NCI-H2107 treated with DMSO at 0.1 percent for 48 hours (cell line): ENCODE measurements around the gene ANKRD40CL.

Source experiments
- DNase-seq: peaks from one replicate; lab custom pipeline; 2025; ENCODE audit not compliant: unreplicated experiment; lab: John Stamatoyannopoulos, UW

ANKRD40CL gene

GRCh38 chr17:50790618-50791017 is 23.3 kb upstream of the ANKRD40CL start:
- no peak for DNase-seq

GRCh38 chr17:50787106-50787505 is 19.8 kb upstream of the ANKRD40CL start:
- DNase-seq: no peak

DNA sequence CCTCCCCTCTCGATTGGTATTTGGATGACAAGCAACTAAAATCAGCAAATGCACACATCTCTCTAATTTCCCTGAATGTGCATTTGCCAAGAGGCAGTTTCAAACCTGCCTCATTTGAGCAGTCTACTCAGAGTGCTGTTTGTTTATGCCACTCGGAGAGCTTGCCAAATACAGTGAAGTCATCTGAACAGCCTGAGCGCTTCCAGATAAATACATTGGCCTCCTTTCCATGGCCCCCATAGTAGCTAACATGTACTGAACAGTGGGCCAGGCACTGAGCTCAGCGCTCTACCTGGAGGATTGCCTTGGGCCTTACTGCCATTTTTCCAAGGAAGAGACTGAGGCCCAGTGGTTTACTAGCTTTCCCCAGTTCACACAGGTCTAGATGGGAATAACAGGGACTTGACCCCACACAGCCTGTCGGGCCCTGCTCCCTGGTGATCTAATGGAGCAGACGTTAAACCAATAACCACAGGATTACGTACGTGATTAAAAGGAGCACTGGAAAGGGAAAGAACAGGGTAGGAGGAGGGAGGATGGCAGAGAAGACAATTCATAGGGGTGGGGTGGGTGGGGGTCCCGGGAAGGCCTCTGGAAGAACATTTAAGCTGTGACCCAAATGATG is 18.7 kb upstream of the ANKRD40CL start:
- DNase-seq: no peak

DNA sequence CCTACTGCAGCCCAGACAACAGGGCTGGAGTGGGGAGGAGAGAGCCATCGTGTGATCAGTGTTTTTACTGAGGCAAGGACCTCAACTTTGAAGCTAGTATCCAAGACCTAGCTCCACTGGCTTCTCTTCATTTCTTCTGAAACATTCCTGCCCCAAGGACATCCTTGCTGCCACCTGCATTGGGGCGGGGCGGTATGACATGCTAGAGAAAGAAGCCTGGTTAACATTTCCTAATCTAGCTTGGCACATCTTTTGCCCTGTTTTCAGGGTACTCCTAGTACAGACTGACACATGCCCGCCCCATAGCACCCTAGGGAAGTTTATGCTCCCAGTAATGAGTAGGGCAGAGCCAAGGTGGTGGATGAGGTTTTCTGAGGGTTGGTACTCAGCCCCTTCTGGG is 17.8 kb upstream of the ANKRD40CL start:
- DNase-seq: no peak

- DNase-seq: no peak
Measured at GRCh38 chr17:50783905-50784304, 16.6 kb upstream of the ANKRD40CL start.

DNA sequence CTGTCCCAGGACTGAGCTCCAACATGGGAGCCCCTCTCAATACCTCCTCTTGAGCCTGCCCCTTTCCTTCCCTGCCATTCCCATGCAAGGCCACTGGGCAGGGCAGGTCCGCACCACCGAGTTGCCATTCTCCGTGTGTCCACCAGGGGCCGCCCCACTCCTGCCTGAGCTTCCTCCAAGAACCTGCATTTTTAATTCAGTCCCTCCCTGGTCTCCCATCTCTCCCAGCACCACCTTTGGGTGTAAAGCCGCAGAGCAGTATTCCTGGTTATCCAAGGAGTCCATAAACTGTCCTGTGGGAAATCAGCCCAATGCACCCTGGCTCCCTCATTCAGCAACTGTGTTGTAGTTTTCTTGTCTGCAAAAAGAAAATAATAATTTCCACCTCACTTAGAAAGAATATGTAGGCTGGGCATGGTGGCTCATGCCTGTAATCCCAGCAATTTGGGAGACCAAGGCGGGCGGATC is 15.9 kb upstream of the ANKRD40CL start:
- peak; percentile 86 for DNase-seq

- DNase-seq: no peak
Measured at GRCh38 chr17:50781167-50781566, 13.8 kb upstream of the ANKRD40CL start.

DNA sequence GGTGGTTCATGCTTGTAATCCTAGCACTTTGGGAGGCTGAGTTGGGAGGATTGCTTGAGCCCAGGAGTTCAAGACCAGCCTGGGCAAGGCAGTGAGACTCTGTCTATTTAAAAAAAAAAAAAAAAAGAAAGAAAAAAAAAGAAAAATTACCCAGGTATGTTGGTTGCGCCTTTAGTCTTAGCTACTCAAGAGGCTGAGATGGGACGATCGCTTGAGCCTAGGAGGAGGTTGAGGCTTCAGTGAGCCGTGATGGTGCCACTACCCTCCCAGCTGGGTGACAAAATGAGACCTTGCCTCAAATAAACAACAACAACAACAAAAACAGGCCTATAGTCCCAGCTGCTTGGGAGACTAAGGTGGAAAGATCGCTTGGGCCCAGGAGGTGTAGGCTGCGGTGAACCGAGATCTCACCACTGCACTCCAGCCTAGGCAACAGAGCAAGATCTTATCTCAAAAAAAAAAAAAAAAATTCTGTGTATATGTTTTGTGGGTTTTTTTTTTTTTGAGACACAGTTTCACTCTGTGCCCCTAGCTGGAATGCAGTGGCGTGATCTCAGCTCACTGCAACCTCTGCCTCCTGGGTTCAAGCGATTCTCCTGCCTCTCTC is 12.5 kb upstream of the ANKRD40CL start:
- no peak for DNase-seq

DNA sequence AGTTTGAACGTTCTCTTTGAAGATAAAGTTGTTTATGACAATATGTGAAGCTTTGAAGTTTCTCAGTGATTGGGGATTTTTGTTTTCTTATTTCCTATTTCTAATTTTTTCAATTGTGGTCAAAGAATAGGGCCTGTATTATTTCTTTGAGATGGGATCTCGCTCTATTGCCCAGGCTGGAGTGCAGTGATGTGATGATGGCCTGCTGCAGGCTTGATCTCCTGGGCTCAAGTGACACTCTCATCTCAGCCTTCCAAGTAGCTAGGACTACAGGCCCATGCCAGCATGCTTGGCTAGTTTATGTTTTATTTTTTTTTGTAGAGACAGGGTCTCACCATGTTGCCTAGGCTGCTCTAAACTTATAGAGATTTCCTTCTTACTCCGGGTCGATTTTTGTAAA is 11.7 kb upstream of the ANKRD40CL start:
- no peak for DNase-seq

DNA sequence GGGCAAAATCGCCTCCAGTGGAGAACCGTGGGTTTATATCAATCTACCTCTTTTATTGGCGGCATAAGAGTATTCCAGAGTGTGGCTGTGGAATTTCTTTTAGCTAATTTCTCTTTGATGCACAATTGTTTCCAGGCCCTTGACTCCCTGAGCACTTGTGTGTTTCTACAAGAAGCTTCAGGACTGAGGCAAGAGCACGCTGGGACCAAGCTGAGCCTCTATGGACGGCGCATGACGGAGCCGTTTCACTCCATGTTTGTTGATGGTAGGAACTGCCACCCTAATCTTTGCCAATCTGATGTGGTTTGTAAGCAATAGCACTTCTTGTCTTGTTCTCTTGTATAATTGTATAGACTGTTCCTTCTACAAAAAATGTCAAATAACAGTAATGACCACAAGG is 11.2 kb upstream of the ANKRD40CL start:
- DNase-seq: no peak

DNA sequence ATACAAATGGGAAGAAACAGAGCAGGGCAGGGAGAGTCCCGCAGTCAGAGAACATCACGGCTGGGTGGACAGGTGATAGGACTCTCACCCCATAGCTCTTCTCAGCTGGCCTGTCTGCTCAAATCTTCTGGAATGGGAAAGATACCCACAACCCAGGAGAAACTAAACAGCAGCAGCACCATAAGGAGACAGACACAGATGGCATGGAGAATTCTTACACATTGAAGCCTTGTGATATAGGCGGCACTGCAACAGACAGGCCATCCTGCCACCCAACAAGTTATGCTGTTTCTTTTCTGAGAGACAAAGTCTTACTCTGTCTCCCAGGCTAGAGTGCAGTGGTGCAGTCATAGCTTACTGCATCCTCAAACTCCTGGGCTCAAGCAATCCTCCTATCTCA is 8.6 kb upstream of the ANKRD40CL start:
- DNase-seq: no peak

DNA sequence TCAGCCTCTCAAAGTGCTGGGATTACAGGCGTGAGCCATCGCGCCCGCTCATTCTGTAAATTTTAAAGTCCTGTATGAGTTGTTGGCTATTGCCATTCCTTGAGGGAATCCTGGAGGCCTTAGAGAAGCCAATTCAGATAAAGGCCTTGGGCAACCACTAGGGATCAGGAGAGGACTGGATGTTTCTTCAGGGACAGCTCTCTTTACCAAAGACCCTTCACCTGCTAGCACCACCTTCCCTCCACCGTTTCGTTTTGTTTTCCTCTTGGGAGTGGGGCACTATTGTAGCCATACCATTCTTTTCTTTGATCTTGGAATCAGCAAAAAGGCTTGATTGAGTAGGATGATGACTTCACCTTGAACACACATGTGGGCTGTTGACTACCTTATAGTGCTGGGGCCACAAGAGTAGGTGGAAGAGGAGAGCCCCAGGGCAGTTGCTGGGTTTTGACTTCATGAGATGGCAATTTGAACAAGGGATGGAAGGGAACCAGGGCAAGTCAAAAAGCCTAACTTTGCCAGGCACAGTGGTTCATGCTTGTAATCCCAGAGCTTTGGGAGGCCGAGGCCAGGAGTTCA is 7.0 kb upstream of the ANKRD40CL start:
- DNase-seq: no peak

- DNase-seq: no peak
Measured at GRCh38 chr17:50771991-50772785, 4.9 kb upstream of the ANKRD40CL start.

DNA sequence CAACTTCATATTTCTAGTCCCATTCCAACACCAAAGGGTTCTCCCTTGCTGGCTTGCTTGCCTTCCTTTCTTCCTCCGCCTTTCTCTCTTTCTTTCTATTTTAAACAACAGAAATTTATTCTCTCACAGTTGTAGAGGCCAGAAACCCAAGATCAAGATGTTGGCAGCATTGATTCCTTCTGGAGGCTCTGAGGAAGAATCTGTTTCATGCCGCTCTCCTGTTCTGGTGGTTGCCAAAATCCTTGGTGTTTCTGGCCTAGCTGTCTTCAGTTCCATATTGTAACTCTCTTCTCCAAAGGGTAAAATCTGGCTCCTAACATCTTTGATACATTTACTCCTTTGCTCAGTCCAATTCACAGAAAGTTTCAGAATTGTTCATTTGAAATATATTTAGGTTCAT is 3.0 kb upstream of the ANKRD40CL start:
- DNase-seq: no peak

DNA sequence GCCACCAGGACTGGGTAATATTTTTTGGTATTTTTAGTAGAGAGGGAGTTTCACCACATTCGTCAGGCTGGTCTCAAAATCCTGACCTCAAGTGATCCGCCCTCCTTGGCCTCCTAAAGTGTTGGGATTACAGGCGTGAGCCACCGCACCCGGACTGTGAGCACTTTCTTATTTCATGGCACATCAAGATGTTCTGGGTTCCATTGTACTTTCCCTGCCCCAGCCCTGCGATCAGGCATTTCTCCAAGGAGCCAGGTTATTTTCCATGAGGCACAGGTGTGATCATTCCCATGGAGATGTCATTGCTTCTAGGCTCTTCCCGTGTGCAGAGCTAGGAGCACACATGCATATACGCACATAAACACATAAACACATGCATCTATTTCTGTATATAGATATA is 2.6 kb upstream of the ANKRD40CL start:
- no peak for DNase-seq

- no peak for DNase-seq
Measured at GRCh38 chr17:50768346-50768761, 1.0 kb upstream of the ANKRD40CL start.

GRCh38 chr17:50767030-50767429 is 288 bp downstream of the ANKRD40CL start:
- DNase-seq: no peak

- DNase-seq: no peak
Measured at GRCh38 chr17:50766222-50767023, 895 bp downstream of the ANKRD40CL start.

- no peak for DNase-seq
Measured at GRCh38 chr17:50765454-50766221, 1.7 kb downstream of the ANKRD40CL start.

GRCh38 chr17:50764734-50765149 is 2.6 kb downstream of the ANKRD40CL start:
- no peak for DNase-seq
